DLD1 (cell line): Measurements from ENCODE around the gene LIG1.

Experiments
- in situ Hi-C: cut with HindIII; loops from 2 replicates; pipeline ENCODE4 v1.10.0; 2017; ENCODE audit warnings: low sequenced_read_pairs

The LIG1 gene

GRCh38 chr19:48183356-48183755 is 13.2 kb upstream of the LIG1 start:
- in situ Hi-C loops, result no loop called here

- in situ Hi-C loops, result no loop called here
Measured at GRCh38 chr19:48182434-48182833, 12.3 kb upstream of the LIG1 start.

DNA sequence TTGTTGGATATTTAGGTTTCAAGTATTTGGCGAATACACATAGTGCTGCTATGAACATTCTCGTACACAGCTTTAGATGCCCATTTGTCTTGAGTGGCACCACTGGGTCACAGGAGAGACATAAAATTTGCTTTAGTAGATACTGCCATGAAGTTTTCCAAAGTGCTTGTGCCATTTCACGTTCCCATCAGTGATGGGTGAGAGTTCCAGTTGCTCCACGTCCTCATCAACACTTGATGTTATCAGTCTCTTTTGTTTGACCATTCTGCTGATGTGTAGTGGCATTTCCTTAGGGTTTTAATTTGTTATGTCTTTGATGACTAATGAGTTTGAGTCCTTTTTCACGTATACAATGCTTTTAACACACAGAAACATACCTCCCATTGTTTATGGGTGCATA is 11.4 kb upstream of the LIG1 start:
- in situ Hi-C loops, result no loop called here

GRCh38 chr19:48176226-48176625 is 6.1 kb upstream of the LIG1 start:
- in situ Hi-C loops, result no loop called here

- in situ Hi-C loops, result no loop called here
Measured at GRCh38 chr19:48175578-48175977, 5.4 kb upstream of the LIG1 start.

- in situ Hi-C loops, result no loop called here
Measured at GRCh38 chr19:48174445-48175030, 4.4 kb upstream of the LIG1 start.

DNA sequence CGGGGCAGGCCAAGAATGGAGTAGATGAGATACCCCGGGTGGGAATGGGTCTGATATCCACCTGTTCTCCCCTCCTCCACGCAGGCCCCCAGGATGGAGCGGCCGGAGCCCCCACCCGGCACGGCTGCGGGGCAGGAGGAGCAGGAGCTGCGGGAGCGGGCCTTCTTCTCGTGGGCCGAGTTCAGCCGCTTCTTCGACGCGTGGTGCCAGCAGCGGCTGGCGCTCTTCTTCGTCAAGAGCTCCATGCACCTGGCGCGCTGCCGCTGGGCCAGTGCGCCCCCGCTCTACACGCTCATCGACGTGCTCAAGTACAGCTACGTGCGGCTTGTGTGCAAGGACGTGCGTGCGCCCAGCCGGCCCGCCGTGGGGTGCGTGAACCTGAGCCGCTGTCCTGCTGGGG is 1.6 kb upstream of the LIG1 start:
- in situ Hi-C loops, result no loop called here

DNA sequence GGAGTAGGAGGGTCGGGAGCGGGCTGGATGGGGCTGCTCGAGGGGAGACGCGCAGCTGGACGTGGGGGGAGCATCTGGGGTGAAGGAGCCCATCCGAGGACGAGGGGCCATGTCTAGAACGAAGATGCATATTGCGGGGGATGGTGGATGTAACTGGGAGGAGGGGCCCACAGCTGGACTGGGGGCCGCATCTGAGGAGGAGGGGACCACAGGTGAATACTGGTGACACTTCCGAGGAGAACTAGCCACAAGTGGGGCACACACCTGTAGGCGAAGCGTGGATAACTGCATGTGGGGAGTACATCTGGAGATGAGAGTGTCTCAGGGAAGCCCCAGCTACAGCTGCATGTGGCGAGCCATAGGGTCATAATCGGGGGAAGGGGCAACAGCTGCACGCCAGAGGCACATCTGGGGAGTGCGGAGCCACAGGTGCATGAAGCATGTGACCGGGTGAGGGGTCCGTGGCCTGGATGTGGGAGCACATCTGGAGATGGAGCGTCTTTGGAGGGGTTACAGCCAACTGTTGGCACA is 738 bp upstream of the LIG1 start:
- in situ Hi-C loops, result no loop called here

DNA sequence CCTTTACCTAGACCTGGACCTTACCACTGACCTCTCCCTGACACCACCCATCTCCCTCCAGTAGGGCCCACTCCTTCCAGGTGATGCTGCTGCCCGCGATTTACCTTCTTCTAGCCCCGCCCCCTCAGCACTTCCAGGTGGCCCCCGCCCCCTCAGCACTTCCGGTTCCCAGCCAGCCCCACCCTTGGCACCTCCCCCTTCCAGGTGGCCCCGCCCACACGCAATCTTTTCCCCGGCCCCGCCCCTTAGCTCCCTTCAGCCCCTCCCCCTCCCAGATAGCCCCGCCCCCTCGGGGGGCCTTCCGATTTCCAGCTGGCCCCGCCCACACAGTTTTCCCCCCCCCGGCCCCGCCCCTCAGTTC is 586 bp downstream of the LIG1 start:
- in situ Hi-C loops, result no loop called here

DNA sequence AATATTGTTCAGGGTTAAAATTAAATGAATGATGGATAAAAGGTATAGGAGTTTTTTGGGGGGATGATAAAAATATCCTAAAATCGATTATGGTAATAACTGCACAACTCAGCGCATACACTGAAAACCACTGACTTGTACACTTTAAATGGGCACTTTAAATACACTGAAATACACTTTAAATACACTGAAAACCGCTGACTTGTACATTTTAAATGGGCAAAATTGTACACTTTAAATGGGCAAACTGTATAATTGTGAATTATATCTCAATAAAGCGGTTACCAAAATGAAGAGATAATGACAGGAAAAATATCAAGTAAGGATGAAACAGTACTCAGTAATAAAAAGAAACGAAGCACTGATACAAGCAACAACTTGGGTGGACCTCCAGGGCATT is 1.5 kb downstream of the LIG1 start:
- in situ Hi-C loops, result no loop called here

DNA sequence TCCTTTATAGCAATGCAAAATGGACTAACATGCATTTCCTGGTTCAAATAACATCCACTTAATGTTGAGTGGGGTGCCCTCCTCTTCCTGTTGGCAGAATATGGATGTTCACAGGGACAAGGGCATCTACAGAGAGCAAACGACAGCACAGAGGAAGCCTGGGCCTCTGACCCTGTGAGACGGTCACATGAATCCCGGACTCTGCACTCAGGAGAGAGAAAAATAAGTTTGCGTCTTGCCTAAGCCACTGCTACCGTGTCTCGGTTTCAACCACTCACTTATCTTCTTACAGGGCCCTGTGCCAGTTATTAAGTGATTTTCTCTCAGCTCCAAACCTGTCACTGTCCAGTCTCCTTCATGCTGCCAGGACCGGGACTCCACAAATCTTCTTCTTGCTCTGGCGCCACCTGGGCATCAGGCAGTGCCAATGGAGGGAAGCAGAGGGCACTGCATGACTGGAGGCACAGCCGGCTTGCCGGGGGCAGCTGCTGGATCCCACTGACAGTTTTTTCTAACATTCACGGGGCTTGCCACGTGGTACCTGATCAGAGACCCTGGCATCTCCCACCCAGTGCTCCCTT is 11.8 kb downstream of the LIG1 start:
- in situ Hi-C loops, result no loop called here

DNA sequence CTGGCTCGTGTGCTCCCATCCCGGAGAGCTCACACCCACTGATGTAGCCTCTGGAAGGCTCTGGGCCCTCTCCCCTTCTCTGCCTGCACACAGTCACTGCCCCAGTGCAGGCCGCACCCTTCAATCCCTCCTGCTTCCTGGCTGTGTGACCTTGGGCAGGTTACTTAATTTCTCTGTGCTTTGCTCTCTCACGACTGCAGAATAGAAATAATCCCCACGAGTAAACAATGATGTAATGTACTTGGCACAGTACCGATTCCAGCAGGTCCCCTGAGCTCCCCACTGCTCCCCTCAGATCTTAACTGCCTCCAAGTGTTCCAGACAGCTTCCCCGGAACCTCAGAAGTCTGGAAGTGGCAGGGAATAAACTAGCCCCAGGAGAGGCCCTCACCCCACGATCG is 16.1 kb downstream of the LIG1 start:
- in situ Hi-C loops, result no loop called here

GRCh38 chr19:48152551-48152950 is 17.6 kb downstream of the LIG1 start:
- in situ Hi-C loops, result no loop called here

- in situ Hi-C loops, result no loop called here
Measured at GRCh38 chr19:48149430-48149829, 20.7 kb downstream of the LIG1 start.

- in situ Hi-C loops, result no loop called here
Measured at GRCh38 chr19:48148576-48148975, 21.6 kb downstream of the LIG1 start.

- in situ Hi-C loops, result no loop called here
Measured at GRCh38 chr19:48147597-48148175, 22.5 kb downstream of the LIG1 start.

GRCh38 chr19:48139053-48139452 is 31.1 kb downstream of the LIG1 start:
- in situ Hi-C loops, result no loop called here

- in situ Hi-C loops, result no loop called here
Measured at GRCh38 chr19:48137411-48137810, 32.7 kb downstream of the LIG1 start.

DNA sequence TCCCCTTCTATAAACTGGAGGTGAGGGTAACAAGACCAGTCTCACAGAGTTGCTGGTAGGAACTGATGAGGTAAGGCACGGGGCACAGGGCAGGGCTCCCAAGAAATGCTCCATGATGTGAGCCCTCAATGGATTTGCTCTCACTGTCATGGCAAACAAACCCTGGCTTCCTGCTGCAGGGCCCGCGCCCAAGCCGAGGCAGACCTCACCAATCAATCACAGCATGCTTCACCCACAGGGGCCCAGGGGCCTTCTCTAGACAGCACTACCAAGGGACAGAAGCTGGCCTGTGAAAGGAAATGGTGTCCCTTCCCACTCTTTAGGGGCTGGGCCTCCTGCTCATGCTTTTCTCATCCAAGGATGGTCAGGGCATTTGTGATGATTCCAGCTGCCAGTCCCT is 33.6 kb downstream of the LIG1 start:
- in situ Hi-C loops, result no loop called here

- in situ Hi-C loops, result no loop called here
Measured at GRCh38 chr19:48135411-48135810, 34.7 kb downstream of the LIG1 start.

DNA sequence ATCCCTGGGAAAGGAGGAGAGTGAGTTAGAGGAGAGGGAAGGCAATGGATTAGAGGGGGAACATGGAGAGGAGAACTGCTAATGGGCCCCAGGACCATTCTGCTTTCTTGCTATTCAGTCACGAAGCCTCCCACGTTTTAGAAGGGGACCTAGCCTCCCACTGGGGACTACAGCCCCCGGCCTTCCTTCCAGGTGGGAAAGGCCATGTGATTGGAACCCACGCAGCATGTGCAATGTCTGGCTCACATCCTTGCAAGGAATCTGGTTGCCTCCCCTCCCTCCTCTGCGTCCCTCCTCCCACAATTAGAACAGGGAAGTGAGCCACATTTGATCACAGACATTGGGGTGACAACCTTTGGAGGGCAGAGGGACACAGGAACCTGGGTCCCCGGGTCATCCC is 37.0 kb downstream of the LIG1 start:
- in situ Hi-C loops, result no loop called here

- in situ Hi-C loops, result no loop called here
Measured at GRCh38 chr19:48127561-48127960, 42.6 kb downstream of the LIG1 start.
